Fibroblast of lung (primary cell): Measurements from ENCODE around the gene CLASP1. TPM values are rescaled to one million over a fixed set of nuclear protein-coding genes. Genes with fewer than 3 reads are reported as not detected.
A peak's percentile ranks its signal among the peaks of the same experiment; 100 is the strongest.

Experiments used
- DNase-seq, 2 donors: peaks; one replicate each; pipeline versions ENCODE4 v3.0.0 to v3.0.0-alpha.2; 2010; ENCODE audit warnings: low read depth in 2 of 2
- H2AFZ ChIP-seq: 2 replicates; pipeline ENCODE4 v1.5.1; 2012; ENCODE audit warnings: low read length, control low read depth, inconsistent platforms
- H3K27ac ChIP-seq: 2 replicates; pipeline ENCODE4 v1.5.1; 2011; ENCODE audit warnings: low read length, control low read depth; ENCODE audit not compliant: insufficient read depth
- H3K27me3 ChIP-seq: 2 replicates; pipeline ENCODE4 v1.5.1; 2011; ENCODE audit warnings: mild to moderate bottlenecking, low read length; ENCODE audit not compliant: control insufficient read depth, insufficient read depth
- H3K36me3 ChIP-seq: 2 replicates; pipeline ENCODE4 v1.5.1; 2011; ENCODE audit warnings: low read length; ENCODE audit not compliant: control insufficient read depth, insufficient read depth
- H3K4me1 ChIP-seq: 2 replicates; pipeline ENCODE4 v1.5.1; 2011; ENCODE audit warnings: low read length; ENCODE audit not compliant: control insufficient read depth, insufficient read depth; ENCODE audit errors: extremely low read depth
- H3K4me2 ChIP-seq: 2 replicates; pipeline ENCODE4 v1.5.1; 2011; ENCODE audit warnings: low read length, control low read depth; ENCODE audit not compliant: insufficient read depth; ENCODE audit errors: extremely low read depth
- H3K4me3 ChIP-seq, 4 experiments: fragments of 200-600 bp in 1 of 4; sonication (generic) in 1 of 4; replicated peaks in 1 of 4; 2 replicates each; pipeline ENCODE4 v1.5.1; 2011 to 2016; ENCODE audit warnings: low read length in 4 of 4, low read depth in 3 of 4, mild to moderate bottlenecking in 3 of 4, control low read depth in 2 of 4, inconsistent platforms in 1 of 4, mixed read lengths in 1 of 4; ENCODE audit not compliant: insufficient read depth in 1 of 4; ENCODE audit errors: control extremely low read depth in 1 of 4
- H3K79me2 ChIP-seq: 2 replicates; pipeline ENCODE4 v1.5.1; 2012; ENCODE audit warnings: mild to moderate bottlenecking, low read length, inconsistent platforms; ENCODE audit not compliant: control insufficient read depth, insufficient read depth
- H3K9ac ChIP-seq: 2 replicates; pipeline ENCODE4 v1.5.1; 2011; ENCODE audit warnings: mild to moderate bottlenecking, low read length, control low read depth; ENCODE audit not compliant: insufficient read depth
- H3K9me3 ChIP-seq: 2 replicates; pipeline ENCODE4 v1.5.1; 2012; ENCODE audit warnings: low read depth, low read length; ENCODE audit not compliant: control insufficient read depth, insufficient read depth
- H4K20me1 ChIP-seq: 2 replicates; pipeline ENCODE4 v1.5.1; 2011; ENCODE audit warnings: low read length; ENCODE audit not compliant: control insufficient read depth, insufficient read depth; ENCODE audit errors: extremely low read depth
- EZH2 ChIP-seq: IDR thresholded peaks from 2 replicates; pipeline ENCODE4 v1.5.1; 2012; ENCODE audit warnings: low read length, control low read depth, mild to moderate bottlenecking; ENCODE audit errors: missing control alignments
- polyA plus RNA-seq, 2 donors: library from polyadenylated mRNA; depleted of rRNA in 1 of 2; stranded (reverse) in 1 of 2; unstranded in 1 of 2; fragments of >200 nt; gene quantifications; 2 replicates each; pipeline ENCODE4 v1.2.1, GENCODE V29; 2011 to 2012; ENCODE audit warnings: missing spikeins in 1 of 2
- total RNA-seq: library from RNA; depleted of rRNA; stranded (reverse); fragments of >200 nt; gene quantifications from 2 replicates; pipeline ENCODE4 v1.2.1, GENCODE V29; 2014
- TF ChIP-seq, protein P1 (sequence below), 2 donors: IDR thresholded peaks in 1 of 2; conservative IDR thresholded peaks in 1 of 2; 1 replicate in 1 of 2; 2 replicates in 1 of 2; pipeline ENCODE4 v1.5.1; 2011 to 2012; ENCODE audit warnings: low read length in 2 of 2, control low read depth in 1 of 2, inconsistent platforms in 1 of 2, low read depth in 1 of 2, mild to moderate bottlenecking in 1 of 2

The CLASP1 gene
- total and polyA plus RNA-seq, 2 donors (not counting 1 experiment from before 2014, with no cell fraction given) = 6.0 to 48.4 TPM

DNA sequence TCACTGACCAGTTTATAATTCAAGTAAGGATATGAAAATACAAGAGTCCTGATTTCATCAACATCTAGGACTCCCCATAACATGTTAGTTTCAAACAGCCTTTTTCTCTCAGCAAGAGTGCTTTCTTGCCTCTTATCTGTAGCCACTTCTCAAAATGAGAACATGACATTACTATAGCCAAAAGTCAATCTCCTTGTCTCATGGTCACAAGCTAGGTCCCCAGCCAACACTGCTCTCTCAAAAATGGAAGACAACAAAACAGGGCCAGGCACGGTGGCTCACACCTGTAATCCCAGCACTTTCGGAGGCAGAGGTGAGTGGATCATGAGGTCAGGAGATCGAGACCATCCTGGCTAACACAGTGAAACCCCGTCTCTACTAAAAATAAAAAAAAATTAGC is 15.8 kb downstream of the CLASP1 start:
- TF ChIP-seq EZH2 = no peak
- TF ChIP-seq, protein P1, sequence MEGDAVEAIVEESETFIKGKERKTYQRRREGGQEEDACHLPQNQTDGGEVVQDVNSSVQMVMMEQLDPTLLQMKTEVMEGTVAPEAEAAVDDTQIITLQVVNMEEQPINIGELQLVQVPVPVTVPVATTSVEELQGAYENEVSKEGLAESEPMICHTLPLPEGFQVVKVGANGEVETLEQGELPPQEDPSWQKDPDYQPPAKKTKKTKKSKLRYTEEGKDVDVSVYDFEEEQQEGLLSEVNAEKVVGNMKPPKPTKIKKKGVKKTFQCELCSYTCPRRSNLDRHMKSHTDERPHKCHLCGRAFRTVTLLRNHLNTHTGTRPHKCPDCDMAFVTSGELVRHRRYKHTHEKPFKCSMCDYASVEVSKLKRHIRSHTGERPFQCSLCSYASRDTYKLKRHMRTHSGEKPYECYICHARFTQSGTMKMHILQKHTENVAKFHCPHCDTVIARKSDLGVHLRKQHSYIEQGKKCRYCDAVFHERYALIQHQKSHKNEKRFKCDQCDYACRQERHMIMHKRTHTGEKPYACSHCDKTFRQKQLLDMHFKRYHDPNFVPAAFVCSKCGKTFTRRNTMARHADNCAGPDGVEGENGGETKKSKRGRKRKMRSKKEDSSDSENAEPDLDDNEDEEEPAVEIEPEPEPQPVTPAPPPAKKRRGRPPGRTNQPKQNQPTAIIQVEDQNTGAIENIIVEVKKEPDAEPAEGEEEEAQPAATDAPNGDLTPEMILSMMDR (conservative IDR thresholded peaks at IDR 0.05 in 1 of 2, IDR thresholded peaks at IDR 0.05 in 1 of 2; ENCODE audit: low read depth in 1 of 2, low read length in 2 of 2) = no peak

GRCh38 chr2:121627525-121628050 is 21.7 kb downstream of the CLASP1 start:
- no peaks in the 10 kb centered on the region for H3K27me3 ChIP-seq
- no peaks in the 10 kb centered on the region for H3K4me1 ChIP-seq
- peaks cover 20% of the 10 kb centered on the region for H3K79me2 ChIP-seq
- H3K4me2 ChIP-seq = no peak overlapping the region
- DNase-seq = no peak
- no peak for TF ChIP-seq EZH2
- TF ChIP-seq, protein P1 (conservative IDR thresholded peaks at IDR 0.05 in 1 of 2, IDR thresholded peaks at IDR 0.05 in 1 of 2; ENCODE audit: low read depth in 1 of 2, low read length in 2 of 2) = no peak
- H3K27ac ChIP-seq = no peak overlapping the region
- H3K9ac ChIP-seq = no peak overlapping the region
- H4K20me1 ChIP-seq = no peaks in the 10 kb centered on the region
- H3K4me3 ChIP-seq = no peak overlapping the region
- H2AFZ ChIP-seq = no peak overlapping the region
- no peaks in the 10 kb centered on the region for H3K9me3 ChIP-seq
- no peaks in the 10 kb centered on the region for H3K36me3 ChIP-seq

More for the DNA sequence above, 15.8 kb downstream of the CLASP1 start:
- no peaks in the 10 kb centered on the region for H3K36me3 ChIP-seq
- no peaks in the 10 kb centered on the region for H3K27me3 ChIP-seq
- H3K4me2 ChIP-seq = no peak overlapping the region
- H3K4me3 ChIP-seq = no peak overlapping the region
- H3K79me2 ChIP-seq = peaks cover 41% of the 10 kb centered on the region
- H2AFZ ChIP-seq = no peak overlapping the region
- H3K27ac ChIP-seq = no peak overlapping the region
- no peak overlapping the region for H3K9ac ChIP-seq
- peaks cover 2% of the 10 kb centered on the region for H3K4me1 ChIP-seq
- no peak for DNase-seq
- no peaks in the 10 kb centered on the region for H3K9me3 ChIP-seq
- H4K20me1 ChIP-seq = no peaks in the 10 kb centered on the region

DNA sequence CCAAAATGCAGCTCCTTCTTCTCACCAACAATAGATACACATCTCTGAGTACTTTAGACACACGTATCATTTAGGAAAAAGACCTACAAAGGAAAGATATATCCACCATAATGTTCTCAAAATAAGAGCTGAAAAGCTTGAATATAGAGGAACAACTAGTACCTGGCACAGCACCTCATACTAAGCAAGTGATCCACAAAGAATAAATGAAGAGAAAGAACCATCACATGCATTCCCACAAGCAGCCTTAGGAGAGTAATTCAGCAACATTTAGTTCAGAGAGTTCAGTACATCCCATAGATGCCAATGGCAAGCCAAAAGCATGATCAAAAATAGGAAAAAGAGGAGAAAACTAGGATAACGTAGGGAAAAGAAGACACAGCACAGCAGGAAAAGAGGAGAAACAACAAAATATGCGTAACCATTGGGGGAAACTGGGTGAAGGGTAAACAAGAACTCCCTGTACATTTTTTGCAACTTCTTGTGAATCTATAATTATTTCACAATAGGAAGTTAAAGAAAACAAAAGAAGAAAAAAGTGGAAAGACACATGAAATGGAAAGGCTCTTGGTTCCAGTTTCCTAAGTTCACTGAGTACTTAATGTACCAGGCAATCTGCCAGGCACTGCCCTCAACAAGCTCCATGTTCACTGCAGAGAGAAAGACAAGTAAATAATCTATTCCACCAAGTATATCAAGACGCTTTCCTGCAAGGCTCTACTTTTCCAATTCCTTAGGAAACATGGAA is 22.3 kb downstream of the CLASP1 start:
- Histone ChIP-seq H3K27me3 (no peaks in the 10 kb centered on the region), H3K36me3 (no peaks in the 10 kb centered on the region), H3K79me2 (peaks cover 16% of the 10 kb centered on the region), H3K4me3 (no peak overlapping the region), H4K20me1 (no peaks in the 10 kb centered on the region), H3K4me2 (no peak overlapping the region), H3K9ac (no peak overlapping the region), H3K4me1 (no peaks in the 10 kb centered on the region), H2AFZ (no peak overlapping the region), H3K9me3 (no peaks in the 10 kb centered on the region), H3K27ac (no peak overlapping the region)
- no peak for TF ChIP-seq EZH2
- TF ChIP-seq, protein P1 (conservative IDR thresholded peaks at IDR 0.05 in 1 of 2, IDR thresholded peaks at IDR 0.05 in 1 of 2; ENCODE audit: low read depth in 1 of 2, low read length in 2 of 2) = no peak
- peak; percentile 20 to 98 for DNase-seq
